Thoracic aorta endothelial cell (primary cell): ENCODE data around the gene RXFP3. TPM values are rescaled to one million over a fixed set of nuclear protein-coding genes. Genes with fewer than 3 reads are reported as not detected.

Experiments
- small RNA-seq: library from RNA; depleted of rRNA; stranded (forward); fragments of <200 nt; gene quantifications from one replicate; pipeline ENCODE3, GENCODE V24; 2012
- total RNA-seq: library from RNA; depleted of rRNA; stranded (reverse); fragments of >200 nt; gene quantifications from 2 replicates; pipeline ENCODE4 v1.2.3, GENCODE V29; 2012

The RXFP3 gene
- not detected in 2 replicates for total RNA-seq

GRCh38 chr5:33936381-33937016, at the start of gene RXFP3:
Gene RXFP3 (plus strand): TSS chr5:33936386. CDS start chr5:33936741, 355 bp downstream.

GRCh38 chr5:33891788-33892619, 44.2 kb upstream of the RXFP3 start, which contains the start of gene ADAMTS12:
Gene ADAMTS12 (minus strand): TSS chr5:33891990. CDS start chr5:33891856, 134 bp downstream.

GRCh38 chr5:33984671-33985124, 48.5 kb downstream of the RXFP3 start, which contains the start of gene SLC45A2:
Gene SLC45A2 (minus strand): TSS chr5:33984693. CDS start chr5:33984583, 110 bp downstream.

Small RNA genes within 50 kb of the gene (small RNA-seq; reads per million reads assigned to genes)
- not detected for gene RNU6-923P

Other genes starting within 250 kb of the RXFP3 start
- under 0.01 and 0.27 TPM in 2 replicates for gene ADAMTS12, start 44.4 kb upstream of the RXFP3 start, total RNA-seq
- not detected in 2 replicates for gene SLC45A2, start 48.3 kb downstream of the RXFP3 start, total RNA-seq
- 9.0 and 12.0 TPM in 2 replicates for gene AMACR, start 71.7 kb downstream of the RXFP3 start, total RNA-seq
- 0.57 and 0.80 TPM in 2 replicates for gene C1QTNF3, start 106.8 kb downstream of the RXFP3 start, total RNA-seq